Ishikawa (cell line): ENCODE data around the gene CROCC2.
A peak's percentile ranks its signal among the peaks of the same experiment; 100 is the strongest.

ENCODE experiments used
- EP300 ChIP-seq: IDR thresholded peaks from 2 replicates; pipeline ENCODE4 v1.6.1; 2012; ENCODE audit warnings: borderline replicate concordance
- NFIC ChIP-seq: IDR thresholded peaks from 2 replicates; pipeline ENCODE4 v1.6.1; 2012
- RAD21 ChIP-seq: IDR thresholded peaks from 2 replicates; pipeline ENCODE4 v1.6.1; 2012; ENCODE audit warnings: low read depth
- REST ChIP-seq: IDR thresholded peaks from 2 replicates; pipeline ENCODE4 v1.6.1; 2012; ENCODE audit warnings: low read depth, mild to moderate bottlenecking
- TAF1 ChIP-seq: IDR thresholded peaks from 2 replicates; pipeline ENCODE4 v1.6.1; 2012; ENCODE audit warnings: low read depth, mild to moderate bottlenecking
- USF1 ChIP-seq: IDR thresholded peaks from 2 replicates; pipeline ENCODE4 v1.6.1; 2012
- YY1 ChIP-seq: IDR thresholded peaks from 2 replicates; pipeline ENCODE4 v1.6.1; 2012; ENCODE audit warnings: low read depth
- TF ChIP-seq, protein P1 (sequence below): IDR thresholded peaks from 2 replicates; pipeline ENCODE4 v1.6.1; 2012

DNA sequence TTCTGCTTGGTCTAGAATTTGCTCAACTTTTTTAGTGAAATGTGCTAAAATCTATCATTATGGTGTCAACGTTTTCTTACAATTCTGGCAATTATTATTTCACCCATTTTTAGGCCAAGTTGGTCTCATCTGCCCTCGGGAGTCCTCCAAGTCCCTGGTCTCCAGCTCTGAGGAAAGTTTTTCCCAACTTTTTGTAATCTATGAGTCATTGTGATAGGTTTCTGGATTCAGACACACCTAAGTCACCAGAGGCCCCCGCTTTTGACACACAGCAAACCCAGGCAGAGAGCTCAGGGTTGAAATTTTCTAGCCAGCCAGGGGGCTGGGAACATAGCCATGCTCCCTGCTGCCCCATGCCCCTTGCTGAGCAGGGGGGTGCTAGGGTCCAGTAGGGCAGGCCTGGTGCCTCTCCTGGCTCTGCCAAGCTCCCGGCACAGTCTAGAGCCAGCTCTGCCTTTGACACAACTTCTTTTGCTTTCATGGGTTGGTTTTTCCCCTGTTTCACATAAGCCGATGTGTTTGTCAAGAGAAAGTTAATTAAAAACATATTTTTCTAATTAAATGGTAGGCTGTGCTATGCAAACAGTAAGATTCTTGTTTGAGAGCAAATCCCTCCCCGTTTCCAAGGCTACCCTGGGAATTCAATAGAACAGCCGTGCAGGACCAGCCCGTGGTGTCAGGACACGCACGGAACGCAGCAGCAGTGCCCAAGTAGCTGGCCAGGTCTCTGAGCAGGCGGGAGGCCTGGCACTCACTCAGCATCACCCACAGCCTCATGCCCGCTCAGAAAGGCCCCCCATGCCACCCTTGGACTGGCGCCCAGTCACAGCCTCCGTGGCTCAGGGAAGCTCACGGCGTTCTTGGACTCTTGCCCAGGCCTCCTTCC, 66.7 kb downstream of the CROCC2 start:
- TF ChIP-seq, protein P1, sequence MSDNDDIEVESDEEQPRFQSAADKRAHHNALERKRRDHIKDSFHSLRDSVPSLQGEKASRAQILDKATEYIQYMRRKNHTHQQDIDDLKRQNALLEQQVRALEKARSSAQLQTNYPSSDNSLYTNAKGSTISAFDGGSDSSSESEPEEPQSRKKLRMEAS, result peak; percentile 43; the same call in 1 of the 2 replicates
- TF ChIP-seq NFIC, result peak; percentile 95
- TF ChIP-seq TAF1, result no peak
- no peak for TF ChIP-seq YY1
- TF ChIP-seq EP300, result no peak
- TF ChIP-seq USF1, result no peak
- no peak for TF ChIP-seq RAD21
- TF ChIP-seq REST, result no peak
